Endothelial cell of umbilical vein (primary cell): ENCODE measurements around the gene KRCC1.
"Not testable (repeated sequence)": the region's sequence is repeated elsewhere in the genome, so short reads cannot be mapped to it uniquely, and the experiment has no call there.

ENCODE experiments used
- CTCF ChIP-seq, 2 donors: IDR thresholded peaks; 1 replicate in 1 of 2; 2 replicates in 1 of 2; pipeline ENCODE4 v1.5.1; 2011; ENCODE audit warnings: low read length in 2 of 2, mild to moderate bottlenecking in 2 of 2, moderate library complexity in 2 of 2, control low read depth in 1 of 2, inconsistent platforms in 1 of 2, low read depth in 1 of 2; ENCODE audit not compliant: insufficient read depth in 1 of 2; ENCODE audit errors: extremely low read depth in 1 of 2
- MAX ChIP-seq: IDR thresholded peaks from 2 replicates; pipeline ENCODE4 v1.6.1; 2011; ENCODE audit not compliant: insufficient read depth, insufficient read length
- POLR2A ChIP-seq: IDR thresholded peaks from 2 replicates; pipeline ENCODE4 v1.6.1; 2012; ENCODE audit warnings: low read depth, mild to moderate bottlenecking, control low read depth, low read length

- TF ChIP-seq MAX; CTCF (IDR thresholded peaks at IDR 0.05; ENCODE audit: extremely low read depth in 1 of 2, insufficient read depth in 1 of 2, low read depth in 1 of 2, low read length in 2 of 2); POLR2A: not testable (repeated sequence)
Observed at GRCh38 chr2:87992569-87992968, 63.0 kb downstream of the KRCC1 start.
